Activated CD8-positive, alpha-beta T cell treated with anti-CD3 and anti-CD28 coated beads for 36 hours (primary cell): ENCODE measurements around the gene CCKAR. TPM values are rescaled to one million over a fixed set of nuclear protein-coding genes. Genes with fewer than 3 reads are reported as not detected.

ENCODE experiments used
- ATAC-seq: fragments of 200-7000 bp; cut with Tn5 transposase; one replicate; pipeline ENCODE4 v1.10.0; 2021; ENCODE audit warnings: mild to moderate bottlenecking, moderate library complexity
- CTCF ChIA-PET: fragments of 350-600 bp; sonication (Branson Sonifier 250); formaldehyde crosslinking; loops from one replicate; lab custom pipeline; 2021; ENCODE audit warnings: antibody characterized with exemption; lab: Charles Lee
- POLR2A ChIA-PET: fragments of 350-600 bp; sonication (Branson Sonifier 250); formaldehyde crosslinking; loops from one replicate; lab custom pipeline; 2021; ENCODE audit warnings: antibody characterized with exemption; lab: Charles Lee
- DNase-seq: peaks from one replicate; pipeline ENCODE4 v3.0.0-alpha.2; 2020
- H3K27ac Mint-ChIP-seq: one replicate; pipeline ENCODE4 v1.8.0; 2021; ENCODE audit warnings: mild to moderate bottlenecking, mixed read lengths
- H3K27me3 Mint-ChIP-seq: one replicate; pipeline ENCODE4 v1.8.0; 2021; ENCODE audit warnings: mixed read lengths
- H3K36me3 Mint-ChIP-seq: one replicate; pipeline ENCODE4 v1.8.0; 2021; ENCODE audit warnings: low read depth, mixed read lengths
- H3K4me1 Mint-ChIP-seq: one replicate; pipeline ENCODE4 v1.8.0; 2021; ENCODE audit warnings: low read depth, mixed read lengths
- H3K4me3 Mint-ChIP-seq: one replicate; pipeline ENCODE4 v1.8.0; 2021; ENCODE audit warnings: mild to moderate bottlenecking, moderate library complexity, mixed read lengths
- H3K9me3 Mint-ChIP-seq: one replicate; pipeline ENCODE4 v1.8.0; 2021; ENCODE audit warnings: mixed read lengths
- CTCF ChIP-seq: fragments of 200-600 bp; IDR thresholded peaks from one replicate; pipeline ENCODE4 v1.8.0; 2022; ENCODE audit warnings: antibody characterized with exemption, mild to moderate bottlenecking
- intact Hi-C: fragments of 100-400 bp; cut with micrococcal nuclease; formaldehyde crosslinking; loops from one replicate; pipeline ENCODE4 v1.10.0; 2022
- total RNA-seq, 2 experiments: library from RNA; stranded (reverse); gene quantifications; one replicate each; pipeline ENCODE4 v1.2.3, GENCODE V29; 2021

CCKAR gene
- total RNA-seq, 2 experiments from 2014 or later, result not detected

- ATAC-seq (no peak), DNase-seq (no peak)
- H3K36me3 Mint-ChIP-seq, result no peaks in the 10 kb centered on the region
- ChIA-PET CTCF (no interaction called here), POLR2A (no interaction called here)
- H3K4me3 Mint-ChIP-seq, result no peak overlapping the region
- H3K4me1 Mint-ChIP-seq, result no peaks in the 10 kb centered on the region
- TF ChIP-seq CTCF, result no peak
- H3K9me3 Mint-ChIP-seq, result no peaks in the 10 kb centered on the region
- intact Hi-C loops, result no loop called here
- H3K27ac Mint-ChIP-seq, result no peak overlapping the region
- H3K27me3 Mint-ChIP-seq, result peaks cover 12% of the 10 kb centered on the region
Measured at GRCh38 chr4:26490960-26491284, 638 bp upstream of the CCKAR start.

GRCh38 chr4:26489101-26489985, 941 bp downstream of the CCKAR start:
- H3K4me3 Mint-ChIP-seq, result no peak overlapping the region
- DNase-seq (no peak), ATAC-seq (no peak)
- no peaks in the 10 kb centered on the region for H3K4me1 Mint-ChIP-seq
- no peaks in the 10 kb centered on the region for H3K36me3 Mint-ChIP-seq
- intact Hi-C loops, result no loop called here
- ChIA-PET POLR2A (no interaction called here), CTCF (no interaction called here)
- no peak overlapping the region for H3K27ac Mint-ChIP-seq
- H3K27me3 Mint-ChIP-seq, result peaks cover 7% of the 10 kb centered on the region
- TF ChIP-seq CTCF, result no peak
- H3K9me3 Mint-ChIP-seq, result no peaks in the 10 kb centered on the region

GRCh38 chr4:26485684-26486083, 4.6 kb downstream of the CCKAR start:
- Mint-ChIP-seq H3K9me3 (no peaks in the 10 kb centered on the region), H3K4me3 (no peak overlapping the region), H3K4me1 (no peaks in the 10 kb centered on the region), H3K36me3 (no peaks in the 10 kb centered on the region), H3K27ac (no peak overlapping the region), H3K27me3 (peaks cover 7% of the 10 kb centered on the region)
- CTCF ChIA-PET, result interaction anchor here (0.7 to 1.1 kb wide), 2 partner anchors 28 to 38 kb away, joined by 3 read pairs; no protein-coding TSS in a partner anchor
- ATAC-seq (no peak), DNase-seq (no peak)
- no peak for TF ChIP-seq CTCF
- intact Hi-C loops, result no loop called here
- POLR2A ChIA-PET, result no interaction called here

- Mint-ChIP-seq H3K4me1 (no peaks in the 10 kb centered on the region), H3K27ac (no peak overlapping the region), H3K36me3 (no peaks in the 10 kb centered on the region), H3K9me3 (no peaks in the 10 kb centered on the region), H3K27me3 (peaks cover 7% of the 10 kb centered on the region), H3K4me3 (no peak overlapping the region)
- ATAC-seq, result no peak
- no peak for DNase-seq
- ChIA-PET CTCF (no interaction called here), POLR2A (no interaction called here)
- no peak for TF ChIP-seq CTCF
- intact Hi-C loops, result no loop called here
Measured at GRCh38 chr4:26484516-26484915, 5.8 kb downstream of the CCKAR start.

GRCh38 chr4:26484032-26484515, 6.2 kb downstream of the CCKAR start:
- no peaks in the 10 kb centered on the region for H3K9me3 Mint-ChIP-seq
- H3K27ac Mint-ChIP-seq, result no peak overlapping the region
- TF ChIP-seq CTCF, result no peak
- no peaks in the 10 kb centered on the region for H3K36me3 Mint-ChIP-seq
- DNase-seq (no peak), ATAC-seq (no peak)
- intact Hi-C loops, result no loop called here
- H3K27me3 Mint-ChIP-seq, result peaks cover 5% of the 10 kb centered on the region
- no peak overlapping the region for H3K4me3 Mint-ChIP-seq
- ChIA-PET CTCF (no interaction called here), POLR2A (interaction anchor here (0.7 kb wide), 1 partner anchor 13 kb away, joined by 3 read pairs; no protein-coding TSS in a partner anchor)
- no peaks in the 10 kb centered on the region for H3K4me1 Mint-ChIP-seq
